ACHN (cell line): ENCODE results near the gene SLC2A13.

Experiments
- DNase-seq: peaks from one replicate; pipeline ENCODE4 v3.0.0-alpha.2; 2015
- in situ Hi-C: cut with HindIII; loops from 2 replicates; pipeline ENCODE4 v1.10.0; 2017; ENCODE audit warnings: low sequenced_read_pairs, low pct_ligation_motif_present, low pct_unique_long_range_greater_than_20kb

The SLC2A13 gene

GRCh38 chr12:40107098-40107802 is 1.4 kb upstream of the SLC2A13 start:
- in situ Hi-C loops, result no loop called here
- peak; percentile 93 for DNase-seq

DNA sequence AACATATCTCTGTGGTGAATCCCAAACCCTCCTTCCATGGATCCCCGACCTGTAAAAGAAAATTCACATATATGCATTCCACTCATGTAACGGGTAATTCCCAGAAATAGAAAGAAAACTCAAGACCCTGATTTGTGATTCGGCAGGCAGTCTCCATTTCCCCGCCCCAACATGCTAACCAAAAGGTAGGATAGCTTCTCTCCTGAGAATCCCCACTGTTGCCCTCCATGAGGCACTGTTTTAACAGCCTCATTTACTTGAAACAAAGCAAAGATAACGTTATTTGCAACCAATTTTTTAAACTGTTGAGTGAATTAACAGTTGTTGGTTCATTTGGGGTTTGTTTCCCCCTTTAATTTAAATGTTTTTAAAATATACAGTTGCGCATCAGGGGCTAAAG is 774 bp upstream of the SLC2A13 start:
- in situ Hi-C loops, result no loop called here

GRCh38 chr12:40106202-40106533 is 287 bp upstream of the SLC2A13 start:
- in situ Hi-C loops, result no loop called here
- no peak for DNase-seq

More for the DNA sequence above, 774 bp upstream of the SLC2A13 start:
- peak; percentile 67 for DNase-seq

DNA sequence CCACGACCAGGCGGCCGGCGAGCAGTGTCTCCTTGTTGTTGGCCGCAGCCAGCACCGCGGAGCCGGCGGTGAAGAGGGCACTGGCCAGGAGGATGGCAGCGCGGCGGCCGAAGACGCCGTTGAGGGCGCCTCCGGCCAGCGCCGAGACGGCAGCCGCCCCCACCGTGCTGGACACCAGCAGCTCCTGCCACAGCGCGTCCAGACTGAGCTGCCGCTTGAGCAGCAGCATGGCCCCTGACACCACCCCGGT is 691 bp downstream of the SLC2A13 start:
- DNase-seq, result peak; percentile 57
- in situ Hi-C loops, result no loop called here

GRCh38 chr12:40104461-40105264 is 1.2 kb downstream of the SLC2A13 start:
- peak; percentile 35 for DNase-seq
- in situ Hi-C loops, result no loop called here

DNA sequence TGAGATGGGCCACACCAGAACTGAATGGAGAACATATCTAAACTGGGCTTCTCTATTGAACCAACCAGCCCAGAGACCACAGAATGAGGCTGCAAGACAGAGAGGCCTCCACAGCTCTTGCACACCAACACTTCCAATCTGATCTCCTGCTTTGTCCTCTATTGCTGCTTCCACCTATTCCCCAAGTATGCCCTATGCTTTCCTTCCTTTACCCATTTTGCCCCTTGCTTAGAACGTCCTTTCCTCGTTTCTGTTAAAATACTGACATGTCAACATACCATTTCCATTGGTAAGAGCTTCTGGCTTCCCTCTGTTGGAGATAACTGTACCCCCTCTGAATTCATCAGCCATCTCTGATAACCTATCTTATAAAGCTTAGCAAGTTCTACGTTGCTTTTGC is 2.8 kb downstream of the SLC2A13 start:
- in situ Hi-C loops, result no loop called here
- DNase-seq, result no peak

DNA sequence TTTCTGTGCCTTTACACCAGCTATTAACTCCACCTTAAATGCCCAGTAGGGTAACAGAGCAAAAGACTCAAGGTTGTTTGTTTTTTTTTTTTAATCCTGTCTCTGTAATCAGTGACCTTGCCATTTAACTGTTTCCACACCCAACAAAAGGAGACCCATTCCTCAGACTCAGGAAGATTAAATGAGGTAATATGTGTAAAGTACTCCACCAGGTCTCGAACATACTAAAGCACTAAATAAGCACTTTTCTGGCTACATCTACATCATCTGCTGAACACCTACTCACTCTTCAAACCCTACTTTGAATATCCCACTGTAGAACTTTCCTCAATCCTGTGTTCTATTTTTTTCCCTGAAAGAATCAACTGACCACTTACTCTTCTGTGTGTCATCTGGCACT is 4.1 kb downstream of the SLC2A13 start:
- no peak for DNase-seq
- in situ Hi-C loops, result no loop called here

GRCh38 chr12:40099423-40099853 is 6.4 kb downstream of the SLC2A13 start:
- in situ Hi-C loops, result no loop called here

GRCh38 chr12:40098406-40099145 is 7.3 kb downstream of the SLC2A13 start:
- DNase-seq, result no peak
- in situ Hi-C loops, result no loop called here

More at GRCh38 chr12:40099423-40099853, 6.4 kb downstream of the SLC2A13 start:
- DNase-seq, result peak; percentile 86

DNA sequence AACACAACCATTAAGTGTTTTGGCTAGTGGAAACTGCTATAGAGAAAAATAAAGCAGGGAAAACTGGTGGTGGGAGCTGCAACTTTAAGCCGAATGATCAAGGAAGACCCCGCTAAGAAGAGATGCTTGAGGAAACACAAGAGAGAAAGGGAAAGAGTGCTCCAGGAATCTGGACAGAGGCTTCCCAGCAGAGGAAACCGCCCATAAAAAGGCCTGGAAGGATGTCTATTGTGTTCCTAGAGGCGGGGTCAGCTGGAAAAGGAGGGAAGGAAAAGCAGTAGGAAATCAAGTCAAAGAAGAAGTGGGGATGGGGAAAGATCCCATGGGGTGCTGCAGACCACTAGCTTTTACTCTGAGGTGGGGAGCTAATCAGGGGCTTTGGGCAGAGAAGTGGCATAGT is 12.4 kb downstream of the SLC2A13 start:
- in situ Hi-C loops, result no loop called here
- DNase-seq, result no peak

DNA sequence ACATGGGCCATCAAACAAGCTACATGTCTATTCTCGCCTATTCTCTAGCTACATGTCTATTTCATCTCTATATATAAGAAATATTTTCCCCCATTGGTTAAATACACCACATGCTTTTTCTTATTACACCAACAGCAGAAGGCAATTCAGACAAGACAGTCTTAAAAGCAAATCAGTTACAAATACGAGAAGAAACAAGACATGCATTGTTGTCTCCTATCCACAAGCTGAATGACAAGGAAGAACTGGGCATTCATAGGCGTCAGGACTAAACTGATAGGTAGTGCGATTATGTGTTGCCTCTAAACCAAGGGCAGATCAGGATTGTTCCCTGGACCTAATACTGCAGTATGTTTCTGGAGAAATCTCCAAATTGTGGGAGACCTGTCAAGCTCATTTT is 19.4 kb downstream of the SLC2A13 start:
- in situ Hi-C loops, result no loop called here
- no peak for DNase-seq

DNA sequence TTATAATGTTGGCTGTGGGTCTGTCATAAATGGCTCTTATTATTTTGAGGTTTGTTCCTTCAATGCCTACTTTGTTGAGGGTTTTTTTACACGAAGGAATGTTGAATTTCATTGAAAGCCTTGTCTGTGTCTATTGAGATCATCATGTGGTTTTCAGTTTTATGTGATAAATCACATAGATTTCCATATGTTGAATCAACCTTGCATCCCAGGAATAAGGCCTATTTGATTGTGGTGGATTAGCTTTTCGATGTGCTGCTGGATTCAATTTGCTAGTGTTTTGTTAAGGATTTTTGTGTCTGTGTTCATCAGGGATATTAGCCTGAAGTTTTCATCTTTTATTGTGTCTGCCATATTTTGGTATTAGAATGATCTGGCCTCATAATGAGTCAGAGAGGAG is 27.6 kb downstream of the SLC2A13 start:
- in situ Hi-C loops, result no loop called here
- no peak for DNase-seq

DNA sequence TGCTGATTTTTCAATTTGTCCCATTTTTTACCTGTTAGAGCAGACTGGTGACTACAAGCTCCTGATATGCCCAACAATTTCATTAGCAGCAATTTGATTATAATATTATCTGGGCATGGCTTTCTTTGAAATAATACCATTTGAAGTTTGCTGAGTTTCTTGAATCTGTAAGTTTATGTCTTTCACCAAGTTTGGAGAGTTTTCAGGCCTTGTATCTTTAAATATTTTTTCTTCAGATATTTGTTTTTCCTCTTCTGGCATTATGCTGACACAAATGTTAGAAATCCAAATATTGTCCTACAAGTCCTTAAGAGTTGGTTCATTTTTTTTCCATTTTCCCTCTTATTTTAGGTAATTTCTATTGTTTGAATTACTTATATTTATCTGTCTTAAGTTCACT is 30.4 kb downstream of the SLC2A13 start:
- DNase-seq, result no peak
- in situ Hi-C loops, result no loop called here

GRCh38 chr12:40068416-40068815 is 37.5 kb downstream of the SLC2A13 start:
- in situ Hi-C loops, result no loop called here
- no peak for DNase-seq

GRCh38 chr12:40065636-40066035 is 40.2 kb downstream of the SLC2A13 start:
- in situ Hi-C loops, result no loop called here
- DNase-seq, result no peak

DNA sequence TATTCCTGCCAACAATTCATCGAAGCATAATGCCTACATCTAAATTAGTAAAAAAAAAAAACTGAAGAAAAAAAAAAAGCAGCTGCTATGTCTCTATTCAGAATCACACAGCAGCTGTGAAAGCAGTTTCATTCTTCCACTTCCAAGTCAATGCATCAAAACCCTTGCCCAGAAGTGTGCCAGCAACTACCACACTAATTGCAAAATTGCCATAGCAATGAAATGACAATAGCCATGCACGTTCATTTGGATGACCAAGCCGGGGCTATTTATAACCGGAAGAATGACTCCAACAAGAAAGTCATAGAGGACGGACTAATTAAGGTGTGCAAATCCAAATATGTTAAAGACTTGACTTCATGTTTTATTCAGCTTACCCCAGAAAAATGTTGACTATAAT is 42.5 kb downstream of the SLC2A13 start:
- in situ Hi-C loops, result no loop called here
- DNase-seq, result no peak

- peak; percentile 38 for DNase-seq
- in situ Hi-C loops, result no loop called here
Measured at GRCh38 chr12:40058721-40059190, 47.1 kb downstream of the SLC2A13 start.

DNA sequence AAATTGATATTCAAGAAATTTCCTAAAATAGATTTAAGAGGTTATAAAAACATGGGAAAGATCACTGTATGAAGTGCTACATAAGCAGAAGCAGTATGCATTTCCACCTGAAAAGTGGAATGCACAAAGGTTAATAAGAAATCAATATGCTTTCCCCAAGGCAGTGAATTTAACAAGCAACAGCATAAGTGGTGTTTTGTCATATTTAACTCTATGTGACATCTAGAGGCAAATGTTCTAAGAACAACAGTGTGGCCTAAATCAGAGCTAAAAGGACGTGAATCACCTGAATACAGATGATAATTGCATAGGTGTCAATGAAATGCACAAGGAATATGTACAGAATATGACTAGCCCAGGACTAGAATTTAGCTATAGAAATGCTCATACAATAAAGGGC is 49.5 kb downstream of the SLC2A13 start:
- in situ Hi-C loops, result no loop called here
- no peak for DNase-seq

- in situ Hi-C loops, result no loop called here
- DNase-seq, result no peak
Measured at GRCh38 chr12:40055776-40056175, 50.1 kb downstream of the SLC2A13 start.

GRCh38 chr12:40055228-40055579 is 50.7 kb downstream of the SLC2A13 start:
- in situ Hi-C loops, result no loop called here
- peak; percentile 35 for DNase-seq
